GM21390 (cell line): ENCODE results near the gene SIGLEC1.

Experiments used
- ATAC-seq: cut with Tn5 transposase; IDR thresholded peaks from one replicate; pipeline ENCODE4 v1.9.1; 2021; ENCODE audit not compliant: unreplicated experiment

Gene SIGLEC1

DNA sequence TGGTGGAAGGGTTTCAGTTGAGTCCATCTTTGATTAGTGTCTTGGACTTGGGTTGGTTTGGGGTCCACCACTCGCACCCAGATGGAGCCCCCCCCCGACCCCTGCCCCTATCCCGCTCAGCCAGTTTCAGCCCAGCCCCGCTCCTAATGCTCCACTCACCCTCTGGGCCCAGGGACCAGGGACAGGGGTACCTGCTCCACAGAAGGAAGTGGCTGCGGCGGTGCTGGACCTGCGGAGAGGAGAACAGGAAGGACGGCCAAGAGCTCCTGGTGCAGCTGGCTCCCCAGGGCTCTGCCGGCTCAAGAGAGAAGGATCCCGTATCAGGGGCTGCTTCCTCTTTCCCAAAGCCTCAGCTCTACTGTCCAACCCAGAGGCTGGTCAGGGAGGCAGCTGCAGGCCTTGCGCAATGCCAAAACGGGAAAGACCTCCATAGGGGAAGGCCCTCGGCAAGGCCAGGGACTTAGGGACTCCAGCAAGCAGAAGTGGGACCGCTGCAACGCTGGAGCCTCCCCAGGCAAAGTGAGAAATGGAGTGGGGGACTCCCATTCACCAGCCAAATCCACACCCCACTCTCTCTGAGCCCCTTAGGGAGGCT, at the start of gene SIGLEC1:
Gene SIGLEC1 (minus strand): TSS at position 322 of the 595 bp plus-strand sequence. CDS start 5,472 bp downstream, outside the sequence.
- no peak for ATAC-seq

DNA sequence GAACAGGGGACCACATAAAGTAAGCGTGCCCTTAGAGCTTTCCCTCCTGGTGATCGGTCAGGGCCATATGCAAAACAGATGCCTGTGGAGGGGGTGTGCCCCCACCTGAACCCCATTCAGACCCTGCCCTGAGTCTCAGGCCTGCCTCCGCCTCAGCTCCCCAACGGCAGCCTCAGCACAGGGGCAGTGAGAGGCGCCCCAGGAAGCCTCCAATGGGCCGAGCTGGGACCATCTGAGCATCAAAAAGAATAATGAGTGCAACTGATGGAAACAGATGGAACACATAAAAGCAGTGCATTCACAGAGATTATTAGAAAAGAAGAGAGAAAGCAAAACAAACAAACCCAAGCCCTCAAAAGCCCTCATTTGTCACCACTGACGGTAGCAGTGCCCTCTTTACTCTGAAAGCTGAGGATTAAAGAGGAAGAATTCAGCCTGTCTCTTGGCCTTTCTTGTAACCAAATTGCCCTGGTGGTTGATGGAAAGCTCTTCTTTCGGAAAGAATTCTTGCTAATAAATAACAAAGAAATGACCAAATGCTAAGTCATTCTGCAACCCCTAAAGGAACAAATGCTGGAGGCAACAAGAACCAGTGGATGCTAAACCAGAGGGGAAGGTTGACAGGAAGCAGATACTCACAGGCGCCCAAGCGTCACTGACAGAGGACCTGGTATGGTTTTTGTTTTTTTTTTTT, 48.4 kb upstream of the SIGLEC1 start:
- no peak for ATAC-seq

- ATAC-seq: no peak
Observed at GRCh38 chr20:3759884-3760283, 47.5 kb upstream of the SIGLEC1 start.

GRCh38 chr20:3759316-3759823, 47.0 kb upstream of the SIGLEC1 start:
- no peak for ATAC-seq

DNA sequence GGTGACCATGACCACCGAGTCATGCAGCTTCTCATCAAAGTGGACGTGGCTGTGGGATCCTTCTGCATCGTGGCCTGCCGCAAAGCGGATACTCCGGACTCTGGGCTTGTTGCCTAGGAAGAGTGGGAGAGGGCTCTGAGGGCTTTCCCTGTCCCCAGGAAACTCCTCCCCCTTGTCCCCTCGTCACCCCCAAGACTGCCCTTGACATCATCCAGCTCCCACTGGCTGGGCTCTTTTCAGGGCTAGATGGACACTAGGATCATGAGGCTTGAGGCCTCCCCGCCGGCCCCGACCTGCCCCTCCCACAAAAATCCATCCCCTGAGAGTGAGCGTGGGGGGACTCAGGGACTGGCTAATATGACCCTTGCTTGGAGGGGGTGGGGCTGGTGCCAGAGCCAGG, 46.2 kb upstream of the SIGLEC1 start:
- no peak for ATAC-seq

DNA sequence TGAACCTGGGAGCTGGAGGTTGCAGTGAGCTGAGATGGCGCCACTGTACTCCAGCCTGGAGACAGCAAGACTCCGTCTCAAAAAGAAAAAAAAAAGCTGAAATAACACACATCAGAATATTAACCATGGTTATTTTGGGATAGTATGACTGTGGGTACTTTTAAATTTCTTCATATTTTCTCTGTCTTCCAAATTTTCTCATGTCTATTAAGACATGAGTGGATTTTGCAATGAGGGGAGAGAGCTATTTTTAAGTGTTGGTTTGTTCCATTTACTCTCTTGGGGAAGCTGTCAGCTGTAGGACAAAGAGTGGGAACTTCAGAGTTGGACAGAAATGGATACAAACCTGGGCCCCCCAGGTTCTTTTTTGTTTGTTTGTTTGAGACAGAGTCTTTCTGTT, 44.9 kb upstream of the SIGLEC1 start:
- no peak for ATAC-seq

GRCh38 chr20:3755814-3756480, 43.5 kb upstream of the SIGLEC1 start:
- ATAC-seq: no peak

- ATAC-seq: no peak
Observed at GRCh38 chr20:3755269-3755668, 42.9 kb upstream of the SIGLEC1 start.

DNA sequence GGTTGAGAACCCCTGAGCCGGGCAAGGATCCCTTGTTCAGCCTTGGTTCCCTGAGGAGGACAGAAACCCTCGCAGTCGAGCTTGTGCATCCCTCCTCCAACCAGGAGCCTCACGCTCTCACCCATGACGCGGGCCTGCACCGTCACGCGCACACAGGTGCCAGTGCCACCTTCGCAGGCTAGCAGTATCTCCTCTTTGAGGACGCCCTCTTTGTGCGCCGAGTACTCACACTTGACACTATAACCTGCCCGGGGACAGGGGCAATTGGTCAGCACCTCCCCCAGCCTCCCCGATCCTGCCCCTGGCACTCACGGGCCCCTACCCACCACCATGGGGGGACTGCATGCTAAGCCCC, 41.9 kb upstream of the SIGLEC1 start:
- no peak for ATAC-seq

GRCh38 chr20:3753501-3754275, 41.3 kb upstream of the SIGLEC1 start:
- no peak for ATAC-seq

DNA sequence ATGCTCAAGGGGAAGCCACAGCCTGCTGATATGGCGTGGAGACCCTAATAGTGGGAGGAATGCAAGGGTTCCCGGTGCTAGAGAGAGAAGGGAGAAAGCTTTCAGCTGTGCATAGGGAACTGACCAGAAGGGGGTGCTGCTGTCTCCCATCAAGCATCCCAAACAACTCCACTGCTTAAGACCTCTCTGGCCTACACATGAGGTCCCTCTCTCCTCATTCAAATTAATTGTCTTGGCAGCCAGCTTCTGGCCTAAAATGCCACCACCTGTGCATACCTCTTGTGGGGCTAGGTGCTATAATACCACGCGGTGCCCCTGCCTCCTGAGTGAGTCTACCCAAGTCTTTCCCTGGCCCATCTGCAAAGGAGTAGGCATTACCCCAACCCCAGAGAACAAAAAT, 40.7 kb upstream of the SIGLEC1 start:
- no peak for ATAC-seq

GRCh38 chr20:3752386-3752759, 40.0 kb upstream of the SIGLEC1 start:
- ATAC-seq: no peak

DNA sequence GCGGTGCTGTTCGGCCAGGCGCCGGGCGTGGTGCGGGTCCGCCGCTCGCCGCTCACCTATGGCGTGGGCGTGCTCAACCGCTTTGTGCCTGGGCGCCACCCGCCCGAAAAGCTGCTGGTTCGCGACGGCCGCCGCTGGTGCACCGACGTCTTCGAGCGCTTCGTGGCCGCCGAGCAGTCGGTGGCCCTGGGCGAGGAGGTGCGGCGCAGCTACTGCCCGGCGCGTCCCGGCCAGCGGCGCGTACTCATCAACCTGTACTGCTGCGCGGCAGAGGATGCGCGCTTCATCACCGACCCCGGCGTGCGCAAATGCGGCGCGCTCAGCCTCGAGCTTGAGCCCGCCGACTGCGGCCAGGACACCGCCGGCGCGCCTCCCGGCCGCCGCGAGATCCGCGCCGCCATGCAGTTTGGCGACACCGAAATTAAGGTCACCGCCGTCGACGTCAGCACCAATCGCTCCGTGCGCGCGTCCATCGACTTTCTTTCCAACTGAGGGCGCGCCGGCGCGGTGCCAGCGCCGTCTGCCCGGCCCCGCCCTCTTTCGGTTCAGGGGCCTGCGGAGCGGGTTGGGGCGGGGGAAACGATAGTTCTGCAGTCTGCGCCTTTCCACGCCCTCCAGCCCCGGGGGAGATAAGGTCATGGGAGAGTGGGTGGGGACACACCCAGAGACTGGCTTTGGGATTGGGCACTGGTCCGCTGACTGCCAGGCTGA, 39.4 kb upstream of the SIGLEC1 start:
- no peak for ATAC-seq

DNA sequence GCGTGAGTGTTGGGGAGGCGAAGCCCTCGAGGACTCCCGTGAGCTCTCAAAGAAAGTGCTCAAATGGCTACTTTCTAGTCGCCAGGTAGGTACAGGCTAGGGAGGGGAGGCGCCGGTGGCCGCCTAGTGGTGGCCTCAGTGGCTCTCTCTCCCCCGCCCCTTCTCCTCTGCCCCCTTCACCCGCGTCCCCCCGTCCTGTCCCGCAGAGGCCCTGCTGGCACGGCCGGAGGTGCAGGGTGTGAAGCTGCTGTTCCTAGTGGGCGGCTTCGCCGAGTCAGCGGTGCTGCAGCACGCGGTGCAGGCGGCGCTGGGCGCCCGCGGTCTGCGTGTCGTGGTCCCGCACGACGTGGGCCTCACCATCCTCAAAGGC, 38.9 kb upstream of the SIGLEC1 start:
- no peak for ATAC-seq

GRCh38 chr20:3749689-3750531, 37.5 kb upstream of the SIGLEC1 start:
- no peak for ATAC-seq

- ATAC-seq: no peak
Observed at GRCh38 chr20:3749087-3749688, 36.8 kb upstream of the SIGLEC1 start.

DNA sequence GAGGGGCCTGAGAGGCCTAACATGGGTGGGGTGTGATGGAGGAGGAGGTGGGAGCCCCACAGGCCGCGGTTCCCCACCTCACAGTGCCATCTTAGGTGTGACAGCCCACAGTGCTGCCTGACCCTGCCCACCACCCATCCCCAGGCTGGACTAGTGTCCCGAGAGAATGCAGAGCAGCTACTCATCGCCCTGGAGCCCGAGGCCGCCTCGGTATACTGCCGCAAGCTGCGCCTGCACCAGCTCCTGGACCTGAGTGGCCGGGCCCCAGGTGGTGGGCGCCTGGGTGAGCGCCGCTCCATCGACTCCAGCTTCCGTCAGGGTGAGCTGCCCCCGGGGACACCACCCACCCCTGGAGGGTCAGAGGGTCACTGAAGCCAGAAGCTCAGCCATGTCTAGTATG, 35.7 kb upstream of the SIGLEC1 start:
- no peak for ATAC-seq

DNA sequence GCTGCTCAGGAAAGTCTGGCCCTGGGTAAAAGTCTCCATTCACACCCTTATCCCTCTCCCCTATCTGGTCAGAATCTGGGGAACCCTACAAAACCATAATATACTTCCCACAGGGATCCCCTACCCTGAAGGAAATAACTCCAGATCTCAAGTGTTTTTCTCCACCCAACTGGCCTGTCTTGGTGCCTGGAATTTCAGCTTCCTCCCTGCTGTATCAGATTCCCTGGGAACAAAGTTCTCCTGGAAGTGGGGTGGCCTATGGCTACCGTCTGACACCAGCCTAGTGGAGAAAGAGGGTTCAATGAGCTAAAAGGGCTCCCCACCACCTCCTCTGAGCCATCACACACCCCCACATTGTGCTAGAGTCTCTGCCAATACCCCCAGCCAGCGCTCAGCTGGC, 35.1 kb upstream of the SIGLEC1 start:
- no peak for ATAC-seq

DNA sequence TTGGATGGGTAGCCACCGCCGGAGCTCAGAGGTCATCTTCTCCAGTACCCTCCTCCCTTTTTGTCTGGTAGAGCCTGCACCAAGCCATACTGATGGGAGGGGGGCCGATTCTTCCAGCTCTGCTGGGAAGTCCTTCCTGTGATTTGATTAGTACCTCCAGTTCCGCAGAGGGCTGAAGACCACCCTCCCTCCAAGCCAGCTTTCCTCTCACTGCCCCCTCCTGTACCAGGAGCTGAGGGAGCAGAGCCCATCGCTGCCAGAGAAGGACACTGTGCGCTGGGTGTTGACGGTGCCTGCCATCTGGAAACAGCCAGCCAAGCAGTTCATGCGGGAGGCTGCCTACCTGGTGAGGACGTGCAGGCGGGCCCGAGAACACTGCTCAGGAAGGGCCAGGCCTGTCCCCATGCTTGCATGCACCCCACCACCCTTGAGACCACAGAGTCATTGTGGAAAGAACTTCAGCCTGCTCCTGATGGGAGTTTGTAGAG, 33.3 kb upstream of the SIGLEC1 start:
- ATAC-seq: no peak
